K562 (cell line): ENCODE data around the gene FOXL2NB. TPM values are rescaled to one million over a fixed set of nuclear protein-coding genes. Genes with fewer than 3 reads are reported as not detected.

Experiments used
- ATAC-seq: fragments of 200-7000 bp; cut with Tn5 transposase; 3 replicates; pipeline ENCODE4 v1.9.1; 2020; ENCODE audit warnings: moderate library complexity
- BruUV-seq: library from RNA; stranded (reverse); fragments of 400-500 nt; replicated peaks from 2 replicates; lab custom pipeline; 2021; lab: Mats Ljungman, UMichigan
- CTCF ChIA-PET: fragments of 300-600 bp; formaldehyde crosslinking; extraction: SDS; loops from one replicate; lab custom pipeline; 2021; ENCODE audit warnings: low intra/inter-chr PET ratio; lab: Yijun Ruan, JAX
- POLR2A ChIA-PET: fragments of 300-600, 350-650 bp; sonication (Branson Sonifier 250); formaldehyde crosslinking; extraction: SDS; loops from one replicate; lab custom pipeline; 2021; ENCODE audit warnings: antibody characterized with exemption, inconsistent platforms; lab: Yijun Ruan, JAX
- DNase-seq, 4 experiments: peaks; one replicate each; pipeline versions ENCODE4 v3.0.0 to v3.0.0-alpha.2; 2011 to 2018; ENCODE audit warnings: low spot score in 3 of 4, mixed read lengths in 3 of 4; ENCODE audit errors: extremely low read depth in 1 of 4
- FAIRE-seq: peaks from 2 replicates; lab custom pipeline; 2011; peaks lifted over from hg19 to GRCh38; lab: Jason Lieb, UNC
- H2AFZ ChIP-seq: 2 replicates; pipeline ENCODE4 v1.6.0; 2011; ENCODE audit warnings: low read depth, low read length, control low read depth, inconsistent platforms
- H3K27ac ChIP-seq: fragments of 200-600 bp; 3 replicates; pipeline ENCODE4 v1.8.0; 2011; ENCODE audit warnings: low read depth, mild to moderate bottlenecking, control low read depth, inconsistent platforms, low read length, moderate library complexity, mixed read lengths; ENCODE audit errors: extremely low read depth
- H3K27me3 ChIP-seq, 2 experiments: fragments of 300-600 bp in 1 of 2; 2 replicates in 1 of 2; 3 replicates in 1 of 2; pipeline versions ENCODE4 v1.6.0 to v1.8.0; 2011; ENCODE audit warnings: inconsistent platforms in 2 of 2, low read length in 2 of 2, mild to moderate bottlenecking in 1 of 2, mixed read lengths in 1 of 2, moderate library complexity in 1 of 2; ENCODE audit not compliant: control insufficient read depth in 2 of 2, insufficient read depth in 2 of 2
- H3K36me3 ChIP-seq: fragments of 300-600 bp; 3 replicates; pipeline ENCODE4 v1.8.0; 2011; ENCODE audit warnings: mild to moderate bottlenecking, low read length, inconsistent platforms; ENCODE audit not compliant: control insufficient read depth, insufficient read depth
- H3K4me1 ChIP-seq, 2 experiments: fragments of 200-600 bp in 1 of 2; replicated peaks in 1 of 2; 2 replicates in 1 of 2; 3 replicates in 1 of 2; pipeline versions ENCODE4 v1.5.1 to v1.8.0; 2011; ENCODE audit warnings: inconsistent platforms in 2 of 2, low read length in 2 of 2, mild to moderate bottlenecking in 1 of 2, mixed read lengths in 1 of 2, moderate library complexity in 1 of 2; ENCODE audit not compliant: control insufficient read depth in 2 of 2, insufficient read depth in 2 of 2
- H3K4me2 ChIP-seq: 2 replicates; pipeline ENCODE4 v1.6.1; 2011; ENCODE audit warnings: low read length, control low read depth, inconsistent platforms, mixed read lengths; ENCODE audit not compliant: insufficient read depth
- H3K4me3 ChIP-seq: fragments of 200-600 bp; sonication (generic), shearing (Covaris generic); 2 replicates; pipeline ENCODE4 v1.5.1; 2016; ENCODE audit warnings: control low read depth, inconsistent platforms
- H3K79me2 ChIP-seq: fragments of 200-600 bp; 3 replicates; pipeline ENCODE4 v1.8.0; 2011; ENCODE audit warnings: low read length, inconsistent platforms; ENCODE audit not compliant: control insufficient read depth, insufficient read depth
- H3K9ac ChIP-seq, 2 experiments: 2 replicates each; pipeline versions ENCODE4 v1.6.0 to v1.6.1; 2011; ENCODE audit warnings: low read depth in 2 of 2, low read length in 2 of 2, control low read depth in 1 of 2, inconsistent platforms in 1 of 2, mild to moderate bottlenecking in 1 of 2, mixed read lengths in 1 of 2; ENCODE audit not compliant: insufficient read depth in 1 of 2
- H3K9me1 ChIP-seq: one replicate; pipeline ENCODE4 v1.6.0; 2011; ENCODE audit warnings: inconsistent platforms, mild to moderate bottlenecking, low read length, moderate library complexity; ENCODE audit not compliant: control insufficient read depth, insufficient read depth
- H3K9me3 ChIP-seq: replicated peaks from 2 replicates; pipeline ENCODE4 v1.5.1; 2011; ENCODE audit warnings: low read depth, low read length, inconsistent platforms; ENCODE audit not compliant: control insufficient read depth, insufficient read depth
- H4K20me1 ChIP-seq: replicated peaks from 2 replicates; pipeline ENCODE4 v1.6.1; 2011; ENCODE audit warnings: low read length, inconsistent platforms, mixed read lengths; ENCODE audit not compliant: control insufficient read depth, insufficient read depth
- CHD1 ChIP-seq: fragments of 200-600 bp; sonication (generic); IDR thresholded peaks from one replicate; pipeline ENCODE4 v1.6.1; 2012; ENCODE audit warnings: mild to moderate bottlenecking, moderate library complexity, low read length, inconsistent platforms
- ETV1 ChIP-seq: fragments of 450-650 bp; conservative IDR thresholded peaks from 2 replicates; pipeline ENCODE4 v1.6.1; 2016; ENCODE audit warnings: missing genetic modification characterization, control low read depth, low read depth, missing compliant biosample characterization
- EZH2 ChIP-seq: IDR thresholded peaks from 2 replicates; pipeline ENCODE4 v1.6.1; 2012; ENCODE audit warnings: low read depth, mild to moderate bottlenecking, inconsistent platforms, low read length, borderline replicate concordance
- MCM5 ChIP-seq: fragments of 450-650 bp; IDR thresholded peaks from 2 replicates; pipeline ENCODE4 v1.6.1; 2016; ENCODE audit warnings: low read depth
- NR2C2 ChIP-seq, 2 experiments: fragments of 200-800 bp in 1 of 2; sonication (Bioruptor generic) in 1 of 2; sonication (generic) in 1 of 2; formaldehyde crosslinking in 1 of 2; IDR thresholded peaks; 2 replicates each; pipeline versions ENCODE4 v1.6.1 to v1.8.0; 2016 to 2022; ENCODE audit warnings: mild to moderate bottlenecking in 1 of 2, missing compliant biosample characterization in 1 of 2, missing genetic modification characterization in 1 of 2, missing genetic modification reagents in 1 of 2
- POLR2AphosphoS5 ChIP-seq: IDR thresholded peaks from 2 replicates; pipeline ENCODE4 v1.6.1; 2011; ENCODE audit warnings: mild to moderate bottlenecking, low read depth, low read length, moderate library complexity; ENCODE audit not compliant: control insufficient read depth, insufficient read depth
- TAL1 ChIP-seq: fragments of 450-650 bp; IDR thresholded peaks from 2 replicates; pipeline ENCODE4 v1.6.1; 2016; ENCODE audit warnings: mild to moderate bottlenecking
- ZFX ChIP-seq: sonication (generic); formaldehyde crosslinking; IDR thresholded peaks from 2 replicates; pipeline ENCODE4 v1.8.0; 2022; ENCODE audit warnings: mild to moderate bottlenecking, missing genetic modification reagents, moderate library complexity
- ZNF507 ChIP-seq: conservative IDR thresholded peaks from 2 replicates; pipeline ENCODE4 v1.6.1; 2017; ENCODE audit warnings: missing genetic modification characterization, missing compliant biosample characterization
- ZNF668 ChIP-seq: fragments of 250-450 bp; sonication (Bioruptor Pico); IDR thresholded peaks from 2 replicates; pipeline ENCODE4 v1.8.0; 2022; ENCODE audit warnings: mild to moderate bottlenecking, inconsistent platforms
- ZNF75A ChIP-seq: fragments of 450-650 bp; formaldehyde crosslinking; IDR thresholded peaks from 2 replicates; pipeline ENCODE4 v1.4.0; 2020; ENCODE audit warnings: mild to moderate bottlenecking
- WGBS: fragments of 100-300 bp; shearing (Covaris generic); methylation state at CpG from one replicate; pipeline ENCODE4 v1.1.6; 2016; ENCODE audit warnings: low coverage, mixed read lengths; ENCODE audit not compliant: insufficient coverage; ENCODE audit errors: missing lambda C conversion rate; 5-methylcytosine and 5-hydroxymethylcytosine counted together
- in situ Hi-C: fragments of 300-500 bp; cut with MboI; formaldehyde crosslinking; loops from 4 replicates; pipeline ENCODE4 v1.15.0; 2018; ENCODE audit warnings: inconsistent platforms, mixed read lengths
- intact Hi-C: fragments of 100-400 bp; cut with micrococcal nuclease; formaldehyde crosslinking; loops from 2 replicates; pipeline ENCODE4 v1.14.2; 2022
- polyA plus RNA-seq, 8 experiments: library from polyadenylated mRNA; depleted of rRNA in 4 of 8; stranded (reverse) in 5 of 8; unstranded in 3 of 8; fragments of >200 nt; fragmentation: Nextera tagmentation in 2 of 8; fragmentation: Illumina TruSeq in 1 of 8; extraction: Ambion mirVana in 2 of 8; extraction: Trizol in 1 of 8; gene quantifications; 2 replicates each; pipeline versions ENCODE4 v1.2.1 to v1.2.3, GENCODE V29; 2011 to 2014; ENCODE audit warnings: inconsistent platforms in 1 of 8, missing spikeins in 1 of 8
- total RNA-seq, 7 experiments: library from RNA; depleted of rRNA in 6 of 7; stranded (reverse); fragments of >200 nt in 6 of 7; fragmentation: Illumina TruSeq in 2 of 7; extraction: Trizol in 2 of 7; gene quantifications; 2 replicates each; pipeline versions ENCODE4 v1.2.1 to v1.2.3, GENCODE V29; 2011 to 2021; ENCODE audit warnings: low replicate concordance in 1 of 7

Gene FOXL2NB
- total and polyA plus RNA-seq, 9 of the 15 experiments (the other 6 are each of a cell fraction or from before 2014, with no cell fraction given) = 0.71 to 17.4 (median 9.0) TPM

- POLR2A ChIA-PET = interaction anchor here (0.7 to 1.1 kb wide), 3 partner anchors 9 to 18 kb away, joined by 3 to 4 read pairs (median 4); no protein-coding TSS in a partner anchor
- peaks cover 3% of the 10 kb centered on the region; the same call in 1 of the 2 replicates for H3K9me3 ChIP-seq
- H3K36me3 ChIP-seq = no peaks in the 10 kb centered on the region
- 44% methylated on average over 35 of the region's 36 CpGs for WGBS
- no peak for ATAC-seq
- H3K4me1 ChIP-seq = peaks cover 0 to 9% of the 10 kb centered on the region in 2 experiments; a peak in 2 of 5 replicates
- FAIRE-seq = no peak
- no peak for DNase-seq
- no peak overlapping the region for H3K4me2 ChIP-seq
- H3K9me1 ChIP-seq = no peaks in the 10 kb centered on the region
- 0 out of 2 replicates have a peak overlapping the region, but pooled peaks have one; percentile 9 for H2AFZ ChIP-seq
- in situ Hi-C loops = no loop called here
- H3K79me2 ChIP-seq = no peaks in the 10 kb centered on the region
- no peak overlapping the region; a peak in 1 of 4 replicates for H3K9ac ChIP-seq
- H3K4me3 ChIP-seq = no peak overlapping the region
- H3K27ac ChIP-seq = no peak overlapping the region
- no peak for TF ChIP-seq POLR2AphosphoS5
- TF ChIP-seq NR2C2 (CRISPR knock-in tag; IDR thresholded peaks at IDR 0.05) = no peak
- no peak for TF ChIP-seq NR2C2 (tag; IDR thresholded peaks at IDR 0.05)
- no peak for TF ChIP-seq CHD1
- no peak for TF ChIP-seq EZH2
- TF ChIP-seq TAL1 = no peak
- TF ChIP-seq ZNF507 (tag) = no peak
- no peak for TF ChIP-seq MCM5
- TF ChIP-seq ETV1 (tag) = no peak
- TF ChIP-seq ZNF668 (CRISPR knock-in tag) = no peak
- no peak for TF ChIP-seq ZNF75A
- TF ChIP-seq ZFX (CRISPR knock-in tag) = no peak
- CTCF ChIA-PET = interaction anchor here (0.7 kb wide), 1 partner anchor 26 kb away, joined by 3 read pairs; no protein-coding TSS in a partner anchor
- BruUV-seq = no TSS peak
- H3K27me3 ChIP-seq = peaks cover 2 to 10% of the 10 kb centered on the region in 2 experiments; a peak in 2 of 5 replicates
- intact Hi-C loops = loop anchor here (2.0 kb wide), 1 partner anchor 14 kb away; the partner anchor contains the start of genes FOXL2 and FOXL2NB
- no peaks in the 10 kb centered on the region for H4K20me1 ChIP-seq
These were observed 13.4 kb downstream of the FOXL2NB start for GRCh38 chr3:138960417-138960852.
